ENCODE measurements around the gene ADAMTS13.

ADAMTS13 gene

GRCh38 chr9:133402689-133403088 is 19.5 kb upstream of the ADAMTS13 start:
- no peak for DNase-seq (ENCODE audit: low spot score)
- TF ChIP-seq CTCF (IDR thresholded peaks at IDR 0.05): no peak
- Histone ChIP-seq H3K4me3 (no peak overlapping the region), H3K27ac (no peak overlapping the region)

GRCh38 chr9:133403766-133404453 is 18.3 kb upstream of the ADAMTS13 start:
- DNase-seq (ENCODE audit: low spot score): no peak
- H3K27ac ChIP-seq: no peak overlapping the region
- no peak for TF ChIP-seq CTCF (IDR thresholded peaks at IDR 0.05)
- no peak overlapping the region for H3K4me3 ChIP-seq

GRCh38 chr9:133404454-133405002 is 17.6 kb upstream of the ADAMTS13 start:
- Histone ChIP-seq H3K4me3 (no peak overlapping the region), H3K27ac (no peak overlapping the region)
- DNase-seq (ENCODE audit: low spot score): no peak
- no peak for TF ChIP-seq CTCF (IDR thresholded peaks at IDR 0.05)

GRCh38 chr9:133405508-133406438 is 16.4 kb upstream of the ADAMTS13 start:
- Histone ChIP-seq H3K4me3 (no peak overlapping the region), H3K27ac (no peak overlapping the region)
- DNase-seq (ENCODE audit: low spot score): no peak
- no peak for TF ChIP-seq CTCF (IDR thresholded peaks at IDR 0.05)

- peak; percentile 79 for TF ChIP-seq CTCF (IDR thresholded peaks at IDR 0.05)
- no peak overlapping the region for H3K27ac ChIP-seq
- peak; percentile 79 for DNase-seq (ENCODE audit: low spot score)
- no peak overlapping the region for H3K4me3 ChIP-seq
Observed at GRCh38 chr9:133406480-133407307, 15.5 kb upstream of the ADAMTS13 start.

GRCh38 chr9:133408042-133408441 is 14.1 kb upstream of the ADAMTS13 start:
- H3K4me3 ChIP-seq: no peak overlapping the region
- H3K27ac ChIP-seq: no peak overlapping the region
- no peak for TF ChIP-seq CTCF (IDR thresholded peaks at IDR 0.05)
- DNase-seq (ENCODE audit: low spot score): no peak

Measured in coronary artery (tissue), 2 donors.